ENCODE data around the gene DHRS13. TPM values are rescaled to one million over a fixed set of nuclear protein-coding genes. Genes with fewer than 3 reads are reported as not detected.
"Not testable (repeated sequence)": the region's sequence is repeated elsewhere in the genome, so short reads cannot be mapped to it uniquely, and the experiment has no call there.

DHRS13 gene
- total RNA-seq, 2 donors from 2014 or later = 6.3 to 7.5 TPM

- intact Hi-C loops (cut with DNase I, micrococcal nuclease) = loop anchor here in 1 of 2 donors (10.0 kb wide), 1 partner anchor 129 kb away; no protein-coding TSS in a partner anchor
- DNase-seq = peak in 1 of 2 donors; percentile 42
- not testable (repeated sequence) for ATAC-seq
Measured at GRCh38 chr17:28893248-28894183, 9.4 kb downstream of the DHRS13 start.

GRCh38 chr17:28892024-28892423, 10.9 kb downstream of the DHRS13 start:
- ATAC-seq (no peak), DNase-seq (no peak)
- intact Hi-C loops (cut with DNase I, micrococcal nuclease) = loop anchor here in 1 of 2 donors (10.0 kb wide), 1 partner anchor 127 kb away; no protein-coding TSS in a partner anchor

- intact Hi-C loops (cut with DNase I, micrococcal nuclease) = loop anchor here in 1 of 2 donors (10.0 kb wide), 1 partner anchor 126 kb away; no protein-coding TSS in a partner anchor
- DNase-seq = no peak
- no peak for ATAC-seq
Measured at GRCh38 chr17:28891201-28891600, 11.7 kb downstream of the DHRS13 start.

GRCh38 chr17:28889996-28890395, 12.9 kb downstream of the DHRS13 start:
- DNase-seq = no peak
- intact Hi-C loops (cut with DNase I, micrococcal nuclease) = loop anchor here in 1 of 2 donors (10.0 kb wide), 1 partner anchor 125 kb away; no protein-coding TSS in a partner anchor
- no peak for ATAC-seq

GRCh38 chr17:28888832-28889231, 14.0 kb downstream of the DHRS13 start:
- intact Hi-C loops (cut with DNase I, micrococcal nuclease) = no loop called here
- ATAC-seq (no peak), DNase-seq (no peak)

GRCh38 chr17:28887871-28888471, 14.9 kb downstream of the DHRS13 start:
- DNase-seq (no peak), ATAC-seq (no peak)
- intact Hi-C loops (cut with DNase I, micrococcal nuclease) = no loop called here

- DNase-seq (no peak), ATAC-seq (no peak)
- intact Hi-C loops (cut with DNase I, micrococcal nuclease) = no loop called here
Measured at GRCh38 chr17:28885951-28886350, 16.9 kb downstream of the DHRS13 start.

GRCh38 chr17:28885363-28885762, 17.5 kb downstream of the DHRS13 start:
- intact Hi-C loops (cut with DNase I, micrococcal nuclease) = no loop called here
- ATAC-seq (no peak), DNase-seq (no peak)

- ATAC-seq = no peak
Measured at GRCh38 chr17:28883967-28884702, 18.7 kb downstream of the DHRS13 start.

GRCh38 chr17:28882154-28882895, 20.6 kb downstream of the DHRS13 start:
- intact Hi-C loops (cut with DNase I, micrococcal nuclease) = no loop called here
- ATAC-seq (no peak), DNase-seq (no peak)

More at GRCh38 chr17:28883967-28884702, 18.7 kb downstream of the DHRS13 start:
- intact Hi-C loops (cut with DNase I, micrococcal nuclease) = no loop called here
- DNase-seq = no peak

GRCh38 chr17:28881533-28882056, 21.3 kb downstream of the DHRS13 start:
- no peak for ATAC-seq
- intact Hi-C loops (cut with DNase I, micrococcal nuclease) = no loop called here

GRCh38 chr17:28880572-28880945, 22.3 kb downstream of the DHRS13 start:
- no peak for DNase-seq
- ATAC-seq = no peak
- intact Hi-C loops (cut with DNase I, micrococcal nuclease) = no loop called here

More at GRCh38 chr17:28881533-28882056, 21.3 kb downstream of the DHRS13 start:
- DNase-seq = no peak

- no peak for ATAC-seq
Measured at GRCh38 chr17:28879886-28880571, 22.9 kb downstream of the DHRS13 start.

GRCh38 chr17:28878981-28879380, 23.9 kb downstream of the DHRS13 start:
- ATAC-seq (peak; percentile 92), DNase-seq (no peak)
- intact Hi-C loops (cut with DNase I, micrococcal nuclease) = no loop called here

More at GRCh38 chr17:28879886-28880571, 22.9 kb downstream of the DHRS13 start:
- DNase-seq = no peak
- intact Hi-C loops (cut with DNase I, micrococcal nuclease) = no loop called here

GRCh38 chr17:28878158-28878910, 24.5 kb downstream of the DHRS13 start:
- intact Hi-C loops (cut with DNase I, micrococcal nuclease) = no loop called here
- ATAC-seq (no peak), DNase-seq (no peak)

GRCh38 chr17:28877150-28877711, 25.6 kb downstream of the DHRS13 start:
- ATAC-seq; DNase-seq; intact Hi-C loops (cut with DNase I, micrococcal nuclease): not testable (repeated sequence)
